Measurements from ENCODE around the gene MNAT1.

DNA sequence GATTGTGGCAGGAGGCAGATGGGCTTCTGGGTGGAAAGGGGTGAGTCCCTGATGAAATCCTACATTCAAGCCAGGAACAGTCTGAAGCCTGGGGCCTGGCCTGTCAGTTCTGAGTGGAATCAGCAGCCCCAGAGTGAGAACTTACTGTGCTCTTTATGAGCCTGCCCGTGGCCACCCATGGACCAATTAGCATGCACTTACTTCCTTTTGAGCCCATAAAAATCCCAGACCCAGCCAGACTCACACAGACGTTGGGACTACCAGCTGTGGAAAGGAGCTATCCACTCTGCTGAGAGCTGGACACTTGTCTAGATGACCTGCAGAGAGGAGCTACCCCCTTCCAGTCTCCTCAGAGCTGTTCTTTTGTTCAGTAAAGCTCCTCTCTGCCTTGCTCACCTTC is 104.5 kb downstream of the MNAT1 start:
- TF ChIP-seq, protein P1, sequence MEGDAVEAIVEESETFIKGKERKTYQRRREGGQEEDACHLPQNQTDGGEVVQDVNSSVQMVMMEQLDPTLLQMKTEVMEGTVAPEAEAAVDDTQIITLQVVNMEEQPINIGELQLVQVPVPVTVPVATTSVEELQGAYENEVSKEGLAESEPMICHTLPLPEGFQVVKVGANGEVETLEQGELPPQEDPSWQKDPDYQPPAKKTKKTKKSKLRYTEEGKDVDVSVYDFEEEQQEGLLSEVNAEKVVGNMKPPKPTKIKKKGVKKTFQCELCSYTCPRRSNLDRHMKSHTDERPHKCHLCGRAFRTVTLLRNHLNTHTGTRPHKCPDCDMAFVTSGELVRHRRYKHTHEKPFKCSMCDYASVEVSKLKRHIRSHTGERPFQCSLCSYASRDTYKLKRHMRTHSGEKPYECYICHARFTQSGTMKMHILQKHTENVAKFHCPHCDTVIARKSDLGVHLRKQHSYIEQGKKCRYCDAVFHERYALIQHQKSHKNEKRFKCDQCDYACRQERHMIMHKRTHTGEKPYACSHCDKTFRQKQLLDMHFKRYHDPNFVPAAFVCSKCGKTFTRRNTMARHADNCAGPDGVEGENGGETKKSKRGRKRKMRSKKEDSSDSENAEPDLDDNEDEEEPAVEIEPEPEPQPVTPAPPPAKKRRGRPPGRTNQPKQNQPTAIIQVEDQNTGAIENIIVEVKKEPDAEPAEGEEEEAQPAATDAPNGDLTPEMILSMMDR (IDR thresholded peaks at IDR 0.05 in 2 of 3, conservative IDR thresholded peaks at IDR 0.05 in 1 of 3; ENCODE audit: insufficient read depth in 2 of 3, low read depth in 1 of 3, low read length in 3 of 3) = no peak
- TF ChIP-seq POLR2AphosphoS5 (IDR thresholded peaks at IDR 0.05; ENCODE audit: control insufficient read depth, insufficient read depth, low read depth, low read length) = no peak
- TF ChIP-seq, protein P2, sequence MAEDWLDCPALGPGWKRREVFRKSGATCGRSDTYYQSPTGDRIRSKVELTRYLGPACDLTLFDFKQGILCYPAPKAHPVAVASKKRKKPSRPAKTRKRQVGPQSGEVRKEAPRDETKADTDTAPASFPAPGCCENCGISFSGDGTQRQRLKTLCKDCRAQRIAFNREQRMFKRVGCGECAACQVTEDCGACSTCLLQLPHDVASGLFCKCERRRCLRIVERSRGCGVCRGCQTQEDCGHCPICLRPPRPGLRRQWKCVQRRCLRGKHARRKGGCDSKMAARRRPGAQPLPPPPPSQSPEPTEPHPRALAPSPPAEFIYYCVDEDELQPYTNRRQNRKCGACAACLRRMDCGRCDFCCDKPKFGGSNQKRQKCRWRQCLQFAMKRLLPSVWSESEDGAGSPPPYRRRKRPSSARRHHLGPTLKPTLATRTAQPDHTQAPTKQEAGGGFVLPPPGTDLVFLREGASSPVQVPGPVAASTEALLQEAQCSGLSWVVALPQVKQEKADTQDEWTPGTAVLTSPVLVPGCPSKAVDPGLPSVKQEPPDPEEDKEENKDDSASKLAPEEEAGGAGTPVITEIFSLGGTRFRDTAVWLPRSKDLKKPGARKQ (CRISPR knock-in tag; IDR thresholded peaks at IDR 0.05) = no peak
- no peak for TF ChIP-seq ZNF551 (CRISPR knock-in tag; IDR thresholded peaks at IDR 0.05)
- no peak for TF ChIP-seq SMARCE1 (IDR thresholded peaks at IDR 0.05)
- no peak for TF ChIP-seq CHD2 (IDR thresholded peaks at IDR 0.05; ENCODE audit: low read depth, low read length)
- no peak for TF ChIP-seq POLR2AphosphoS2 (IDR thresholded peaks at IDR 0.05; ENCODE audit: low read length)

Measured in K562 (cell line).